BE2C (cell line): ENCODE data around the gene PPM1L.

Experiments
- DNase-seq: peaks from one replicate; pipeline ENCODE4 v3.0.0-alpha.2; 2020
- H3K27me3 ChIP-seq: fragments of 250-450 bp; sonication (Bioruptor Pico); 2 replicates; pipeline ENCODE4 v1.5.1; 2020; ENCODE audit warnings: mild to moderate bottlenecking
- H3K36me3 ChIP-seq: fragments of 250-450 bp; sonication (Bioruptor Pico); 2 replicates; pipeline ENCODE4 v1.5.1; 2020; ENCODE audit warnings: mild to moderate bottlenecking
- H3K4me1 ChIP-seq: fragments of 250-450 bp; sonication (Bioruptor Pico); 2 replicates; pipeline ENCODE4 v1.5.1; 2020
- H3K4me3 ChIP-seq: 2 replicates; pipeline ENCODE4 v1.5.1; 2011; ENCODE audit warnings: low read depth, low read length
- H3K9me3 ChIP-seq: fragments of 250-450 bp; sonication (Bioruptor Pico); 2 replicates; pipeline ENCODE4 v1.5.1; 2020
- TF ChIP-seq, protein P1 (sequence below): IDR thresholded peaks from 2 replicates; pipeline ENCODE4 v1.5.1; 2012; ENCODE audit warnings: mild to moderate bottlenecking, low read depth, low read length

PPM1L gene

DNA sequence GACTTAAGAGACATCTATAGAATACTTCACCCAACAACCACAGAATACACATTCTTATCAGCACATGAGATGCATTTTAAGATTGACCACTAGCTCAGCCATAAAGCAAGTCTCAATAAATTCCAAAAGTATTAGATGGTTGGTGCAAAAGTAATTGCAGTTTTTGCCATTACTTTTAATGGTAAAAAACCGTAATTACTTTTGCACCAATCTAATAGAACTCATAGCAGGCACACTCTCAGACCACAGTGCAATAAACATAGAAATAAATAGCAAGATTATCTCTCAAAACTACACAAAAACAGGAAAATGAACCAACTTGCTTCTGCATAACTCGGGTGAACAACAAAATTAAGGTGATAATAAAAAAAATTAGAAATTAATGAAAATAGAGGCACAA is 33.7 kb upstream of the PPM1L start:
- Histone ChIP-seq H3K36me3 (no peaks in the 10 kb centered on the region), H3K27me3 (no peaks in the 10 kb centered on the region)
- TF ChIP-seq, protein P1, sequence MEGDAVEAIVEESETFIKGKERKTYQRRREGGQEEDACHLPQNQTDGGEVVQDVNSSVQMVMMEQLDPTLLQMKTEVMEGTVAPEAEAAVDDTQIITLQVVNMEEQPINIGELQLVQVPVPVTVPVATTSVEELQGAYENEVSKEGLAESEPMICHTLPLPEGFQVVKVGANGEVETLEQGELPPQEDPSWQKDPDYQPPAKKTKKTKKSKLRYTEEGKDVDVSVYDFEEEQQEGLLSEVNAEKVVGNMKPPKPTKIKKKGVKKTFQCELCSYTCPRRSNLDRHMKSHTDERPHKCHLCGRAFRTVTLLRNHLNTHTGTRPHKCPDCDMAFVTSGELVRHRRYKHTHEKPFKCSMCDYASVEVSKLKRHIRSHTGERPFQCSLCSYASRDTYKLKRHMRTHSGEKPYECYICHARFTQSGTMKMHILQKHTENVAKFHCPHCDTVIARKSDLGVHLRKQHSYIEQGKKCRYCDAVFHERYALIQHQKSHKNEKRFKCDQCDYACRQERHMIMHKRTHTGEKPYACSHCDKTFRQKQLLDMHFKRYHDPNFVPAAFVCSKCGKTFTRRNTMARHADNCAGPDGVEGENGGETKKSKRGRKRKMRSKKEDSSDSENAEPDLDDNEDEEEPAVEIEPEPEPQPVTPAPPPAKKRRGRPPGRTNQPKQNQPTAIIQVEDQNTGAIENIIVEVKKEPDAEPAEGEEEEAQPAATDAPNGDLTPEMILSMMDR: no peak

DNA sequence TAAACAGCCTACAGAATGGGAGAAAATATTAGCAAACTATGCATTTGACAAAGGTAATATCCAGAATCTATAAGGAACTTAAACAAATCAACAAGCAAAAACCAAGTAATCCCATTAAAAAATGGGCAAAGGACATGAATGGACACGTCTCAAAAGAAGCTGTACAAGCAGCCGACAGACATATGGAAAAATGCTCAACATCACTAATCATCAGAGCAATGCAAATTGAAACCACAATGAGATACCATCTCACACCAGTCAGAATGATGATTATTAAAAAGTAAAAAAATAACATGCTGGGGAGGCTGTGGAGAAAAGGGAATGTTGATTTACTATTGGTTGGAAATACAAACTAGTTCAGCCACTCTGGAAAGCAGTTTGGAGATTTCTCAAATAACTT is 30.7 kb upstream of the PPM1L start:
- H3K4me1 ChIP-seq: no peaks in the 10 kb centered on the region
- no peak for DNase-seq
- no peak overlapping the region for H3K4me3 ChIP-seq
- no peaks in the 10 kb centered on the region for H3K9me3 ChIP-seq
- H3K27me3 ChIP-seq: no peaks in the 10 kb centered on the region
- TF ChIP-seq, protein P1: no peak
- H3K36me3 ChIP-seq: no peaks in the 10 kb centered on the region

More for the DNA sequence above, 33.7 kb upstream of the PPM1L start:
- Histone ChIP-seq H3K4me1 (no peaks in the 10 kb centered on the region), H3K9me3 (no peaks in the 10 kb centered on the region), H3K4me3 (no peak overlapping the region)
- no peak for DNase-seq

DNA sequence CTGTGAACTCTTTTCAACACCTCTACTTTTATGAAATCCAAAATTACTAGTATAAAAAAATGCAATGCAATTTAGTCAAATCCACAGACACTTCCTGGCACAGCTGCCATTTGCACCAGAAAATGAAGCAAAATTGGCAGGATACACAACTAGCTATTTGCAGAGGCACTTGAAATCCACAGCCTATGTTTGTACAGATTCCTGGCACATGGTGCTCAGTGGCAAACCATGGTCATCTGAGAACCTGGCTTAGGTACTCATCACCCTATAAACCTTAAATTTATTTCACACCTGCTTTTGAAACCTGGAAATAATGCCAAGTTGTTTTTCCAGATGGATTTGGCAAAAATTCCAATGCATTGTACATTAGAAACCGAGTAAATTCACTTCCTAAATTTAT is 20.2 kb upstream of the PPM1L start:
- TF ChIP-seq, protein P1: no peak
- no peaks in the 10 kb centered on the region for H3K9me3 ChIP-seq
- no peak for DNase-seq

DNA sequence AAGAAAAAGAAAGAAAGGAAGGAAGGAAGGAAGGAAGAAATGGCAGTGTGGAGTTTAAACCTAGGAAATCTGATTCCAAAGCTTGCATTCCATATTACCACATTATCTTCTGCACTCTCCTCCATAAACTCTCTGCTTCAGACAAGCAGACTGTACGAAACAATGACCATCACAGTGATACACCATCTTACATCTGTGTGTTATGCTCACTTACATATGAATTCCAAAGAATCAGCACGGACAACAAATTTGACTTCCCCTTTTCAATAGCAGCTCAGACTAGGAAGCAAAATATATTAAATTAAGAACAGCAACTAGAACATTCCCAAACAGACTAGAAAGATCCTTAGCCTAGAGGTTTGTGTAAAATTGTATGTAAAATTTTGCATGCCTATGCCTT is 18.0 kb upstream of the PPM1L start:
- H3K36me3 ChIP-seq: no peaks in the 10 kb centered on the region
- no peak for DNase-seq
- H3K4me3 ChIP-seq: no peak overlapping the region

More for the DNA sequence above, 20.2 kb upstream of the PPM1L start:
- H3K27me3 ChIP-seq: no peaks in the 10 kb centered on the region
- H3K4me3 ChIP-seq: no peak overlapping the region
- H3K36me3 ChIP-seq: no peaks in the 10 kb centered on the region
- no peaks in the 10 kb centered on the region for H3K4me1 ChIP-seq

DNA sequence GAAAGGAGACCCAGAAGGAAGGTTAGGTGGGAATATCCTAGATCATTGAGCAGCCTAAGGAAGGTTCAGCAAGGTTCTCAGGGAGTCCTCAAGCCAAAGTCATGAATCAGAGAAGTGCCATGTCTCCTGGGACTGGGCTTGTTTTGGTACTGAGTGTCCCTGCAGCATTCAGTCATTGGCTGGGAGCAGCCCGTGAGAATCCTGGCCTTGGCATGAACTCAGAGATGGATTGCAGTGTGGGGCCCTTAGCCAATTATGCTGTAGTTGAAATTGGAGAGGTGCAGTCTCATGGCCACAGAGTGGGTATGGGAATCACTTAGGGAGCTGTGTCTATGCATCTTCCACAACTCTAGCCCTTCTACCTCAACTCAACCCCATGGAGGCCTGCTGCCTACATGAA is 17.0 kb upstream of the PPM1L start:
- H3K4me1 ChIP-seq: no peaks in the 10 kb centered on the region
- no peaks in the 10 kb centered on the region for H3K9me3 ChIP-seq
- DNase-seq: no peak
- no peaks in the 10 kb centered on the region for H3K27me3 ChIP-seq
- H3K4me3 ChIP-seq: no peak overlapping the region
- no peaks in the 10 kb centered on the region for H3K36me3 ChIP-seq
- TF ChIP-seq, protein P1: no peak

More for the DNA sequence above, 18.0 kb upstream of the PPM1L start:
- H3K9me3 ChIP-seq: no peaks in the 10 kb centered on the region
- TF ChIP-seq, protein P1: no peak
- no peaks in the 10 kb centered on the region for H3K4me1 ChIP-seq
- no peaks in the 10 kb centered on the region for H3K27me3 ChIP-seq

DNA sequence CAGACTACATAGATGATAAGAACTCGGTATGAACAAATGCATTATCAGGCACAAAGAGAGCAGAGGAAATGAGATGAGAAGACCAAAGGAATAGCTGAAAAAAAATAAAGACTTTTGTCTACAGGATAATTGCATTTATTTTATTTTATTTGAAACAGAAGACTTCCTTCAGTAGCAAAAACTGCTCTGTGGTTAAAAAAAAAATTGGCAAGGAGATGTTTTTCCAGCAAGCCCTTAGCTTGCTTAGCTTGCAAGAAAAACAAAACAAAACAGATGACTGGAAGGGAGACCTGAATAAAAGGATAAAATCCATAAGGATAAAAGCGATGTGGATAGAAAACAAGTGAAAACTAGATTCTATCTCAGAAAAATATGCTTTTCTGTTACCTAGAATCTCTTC is 9.1 kb upstream of the PPM1L start:
- Histone ChIP-seq H3K9me3 (no peaks in the 10 kb centered on the region), H3K4me3 (no peak overlapping the region), H3K36me3 (no peaks in the 10 kb centered on the region), H3K4me1 (no peaks in the 10 kb centered on the region; the same call in 1 of the 2 replicates), H3K27me3 (no peaks in the 10 kb centered on the region)
- DNase-seq: no peak
- TF ChIP-seq, protein P1: no peak
